BLaER1 treated with 17β-estradiol and CSF1 and Interleukin-3, amounts not matched to agents 10 nM and 100 nM (cell line): ENCODE measurements around the gene XPC.

Experiments
- H3K27ac ChIP-seq, 11 experiments: shearing (Covaris generic); formaldehyde crosslinking; 2 replicates each; pipeline ENCODE4 v1.8.1; 2022
- H3K27me3 ChIP-seq, 11 experiments: shearing (Covaris generic); formaldehyde crosslinking; 2 replicates each; pipeline ENCODE4 v1.8.1; 2022
- H3K36me3 ChIP-seq, 11 experiments: shearing (Covaris generic); formaldehyde crosslinking; 2 replicates each; pipeline ENCODE4 v1.8.1; 2022
- H3K4me1 ChIP-seq, 10 experiments: shearing (Covaris generic); formaldehyde crosslinking; 2 replicates each; pipeline ENCODE4 v1.8.1; 2022
- H3K4me2 ChIP-seq, 11 experiments: shearing (Covaris generic); formaldehyde crosslinking; 2 replicates each; pipeline ENCODE4 v1.8.1; 2022
- H3K4me3 ChIP-seq, 10 experiments: shearing (Covaris generic); formaldehyde crosslinking; 2 replicates each; pipeline ENCODE4 v1.8.1; 2022
- H3K9ac ChIP-seq, 11 experiments: shearing (Covaris generic); formaldehyde crosslinking; 2 replicates each; pipeline ENCODE4 v1.8.1; 2022
- H3K9me3 ChIP-seq, 11 experiments: shearing (Covaris generic); formaldehyde crosslinking; replicated peaks in 1 of 11; 2 replicates each; pipeline ENCODE4 v1.8.1; 2022
- H4K20me1 ChIP-seq, 11 experiments: shearing (Covaris generic); formaldehyde crosslinking; 2 replicates each; pipeline ENCODE4 v1.8.1; 2022
- Cebpa-rat ChIP-seq, 11 experiments: shearing (Covaris generic); IDR thresholded peaks; 2 replicates each; pipeline ENCODE4 v1.8.1; 2022

Gene XPC

DNA sequence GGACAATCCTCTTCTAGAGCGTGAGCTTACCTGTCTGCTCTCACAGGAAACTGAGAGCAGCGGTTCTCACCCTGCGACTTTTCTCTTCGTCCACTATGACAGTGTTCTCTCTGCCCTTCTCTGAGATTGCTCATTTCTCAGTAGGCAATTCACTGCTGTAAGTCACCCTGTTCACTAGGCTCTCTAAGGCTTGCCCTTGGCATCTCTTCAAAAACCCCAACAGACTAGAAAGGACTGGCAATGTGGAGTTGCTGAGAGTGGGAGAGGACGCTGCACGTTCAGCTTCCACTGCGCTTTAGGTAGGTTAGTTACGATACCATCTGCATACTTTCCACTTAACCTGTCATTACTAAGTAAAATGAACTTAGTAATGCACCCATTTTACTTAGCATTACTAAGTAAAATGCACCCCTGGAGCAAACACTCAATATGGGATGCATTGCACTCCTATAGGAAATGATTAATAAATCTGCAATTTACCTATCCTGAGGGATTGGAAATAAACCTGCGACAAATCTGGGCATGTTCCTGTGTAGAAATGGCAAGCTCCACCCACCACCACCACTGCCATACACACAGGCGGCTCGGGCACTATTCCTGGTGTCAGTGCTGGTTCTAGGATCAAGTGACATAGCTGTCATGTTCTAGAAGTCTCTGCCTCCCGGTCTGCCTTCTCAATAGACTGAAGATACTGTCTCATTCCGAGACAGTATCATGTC lies 21.4 kb downstream of the XPC start:
- H3K4me3 ChIP-seq, result no peak overlapping the region
- H3K27ac ChIP-seq, result no peak overlapping the region
- no peak overlapping the region for H3K4me2 ChIP-seq
- TF ChIP-seq Cebpa-rat (IDR thresholded peaks at IDR 0.05), result no peak
- no peak overlapping the region for H3K9ac ChIP-seq
- peaks cover 0 to 37% (median 9%) of the 10 kb centered on the region in 11 experiments; a peak in 13 of 22 replicates for H4K20me1 ChIP-seq
- peaks cover 73 to 91% (median 82%) of the 10 kb centered on the region in 11 experiments for H3K36me3 ChIP-seq
- H3K27me3 ChIP-seq, result no peaks in the 10 kb centered on the region
- H3K9me3 ChIP-seq, result peaks cover 11 to 15% (median 13%) of the 10 kb centered on the region in 11 experiments
- H3K4me1 ChIP-seq, result peaks cover 15 to 31% (median 27%) of the 10 kb centered on the region in 10 experiments

DNA sequence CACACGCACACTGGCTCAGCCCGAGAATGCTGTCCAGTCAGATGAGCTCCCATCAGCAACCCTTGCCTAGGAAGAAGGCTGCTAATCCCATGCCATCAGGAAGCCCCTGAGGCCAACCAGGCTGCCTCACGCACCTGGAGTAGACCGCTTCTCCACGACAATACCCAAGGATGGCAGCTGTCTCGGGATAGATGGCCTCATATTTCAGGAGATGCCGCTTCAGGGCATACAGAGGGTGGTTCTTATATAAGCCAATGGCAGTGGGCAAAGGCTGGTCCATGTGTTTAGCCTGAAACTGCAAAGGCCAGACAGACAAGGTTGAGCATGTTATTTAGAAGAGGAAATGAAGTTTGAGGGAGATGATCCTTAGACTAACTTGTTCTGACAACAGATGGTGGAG lies 22.2 kb downstream of the XPC start:
- no peaks in the 10 kb centered on the region for H3K27me3 ChIP-seq
- TF ChIP-seq Cebpa-rat (IDR thresholded peaks at IDR 0.05), result no peak
- peak overlapping the region in 1 of 11 experiments; percentile 3; a peak in 1 of 22 replicates for H3K27ac ChIP-seq
- H3K36me3 ChIP-seq, result peaks cover 65 to 89% (median 76%) of the 10 kb centered on the region in 11 experiments
- H3K9me3 ChIP-seq, result peaks cover 3 to 7% (median 5%) of the 10 kb centered on the region in 11 experiments; a peak in 21 of 22 replicates
- H3K4me3 ChIP-seq, result no peak overlapping the region
- no peak overlapping the region for H3K9ac ChIP-seq
- H4K20me1 ChIP-seq, result peaks cover 0 to 45% (median 10%) of the 10 kb centered on the region in 11 experiments; a peak in 13 of 22 replicates
- H3K4me1 ChIP-seq, result peaks cover 23 to 39% (median 34%) of the 10 kb centered on the region in 10 experiments
- H3K4me2 ChIP-seq, result peak overlapping the region in 2 of 11 experiments; percentile 68 to 70; a peak in 2 of 22 replicates

GRCh38 chr3:14154895-14155440 lies 23.4 kb downstream of the XPC start:
- Histone ChIP-seq H3K4me1 (peaks cover 23 to 48% (median 34%) of the 10 kb centered on the region in 10 experiments), H3K9ac (no peak overlapping the region), H4K20me1 (peaks cover 0 to 56% (median 11%) of the 10 kb centered on the region in 11 experiments; a peak in 15 of 22 replicates), H3K27ac (peak overlapping the region in 8 of 11 experiments; percentile 0 to 61 (median 48); a peak in 12 of 22 replicates), H3K36me3 (peaks cover 56 to 88% (median 71%) of the 10 kb centered on the region in 11 experiments), H3K27me3 (no peaks in the 10 kb centered on the region), H3K4me3 (no peak overlapping the region), H3K4me2 (peak overlapping the region; percentile 53 to 78 (median 68)), H3K9me3 (no peaks in the 10 kb centered on the region)
- TF ChIP-seq Cebpa-rat (IDR thresholded peaks at IDR 0.05), result no peak

DNA sequence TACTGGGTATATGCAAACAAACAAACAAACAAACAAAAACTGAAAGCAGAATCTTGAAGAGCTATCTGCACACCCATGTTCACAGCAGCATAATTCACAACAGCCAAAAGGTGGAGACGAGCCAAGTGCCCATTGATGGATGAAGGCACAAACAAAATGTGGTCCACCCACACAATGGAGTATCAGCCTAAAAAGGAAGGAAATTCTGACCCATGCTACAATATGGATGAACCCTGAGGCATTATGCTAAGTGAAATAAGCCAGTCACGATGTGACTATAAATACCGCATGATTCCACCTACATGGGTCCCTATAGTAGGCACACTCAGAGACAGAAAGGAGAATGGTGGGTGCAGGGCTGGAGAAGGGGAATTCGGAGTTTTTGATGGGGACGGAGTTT lies 24.1 kb downstream of the XPC start:
- Histone ChIP-seq H3K27me3 (no peaks in the 10 kb centered on the region), H3K4me2 (peak overlapping the region in 10 of 11 experiments; percentile 15 to 76 (median 65); a peak in 18 of 22 replicates), H3K4me1 (peaks cover 23 to 49% (median 34%) of the 10 kb centered on the region in 10 experiments), H4K20me1 (peaks cover 0 to 58% (median 11%) of the 10 kb centered on the region in 11 experiments; a peak in 15 of 22 replicates), H3K36me3 (peaks cover 49 to 82% (median 64%) of the 10 kb centered on the region in 11 experiments), H3K27ac (peak overlapping the region in 1 of 11 experiments; percentile 55; a peak in 1 of 22 replicates), H3K9ac (no peak overlapping the region), H3K9me3 (no peaks in the 10 kb centered on the region), H3K4me3 (no peak overlapping the region)
- no peak for TF ChIP-seq Cebpa-rat (IDR thresholded peaks at IDR 0.05)

DNA sequence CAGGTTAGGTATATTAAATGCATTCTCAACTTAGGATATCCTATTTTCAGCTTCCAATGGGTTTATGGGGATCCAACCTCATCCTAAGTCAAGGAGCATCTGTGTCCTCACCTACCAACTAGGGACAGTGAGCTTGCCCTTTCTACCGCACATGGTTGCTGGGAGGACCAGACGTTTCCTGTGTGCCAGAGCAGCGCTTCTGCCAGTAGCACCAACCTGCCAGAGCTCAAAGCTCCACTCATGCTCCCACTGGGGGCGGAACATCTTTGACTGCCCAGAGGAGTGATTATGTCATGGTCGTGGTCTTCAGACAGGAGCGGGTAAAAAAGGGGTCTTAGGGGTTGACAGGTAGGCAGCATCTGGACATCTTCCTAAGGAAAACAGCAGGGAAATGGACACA lies 24.7 kb downstream of the XPC start:
- Histone ChIP-seq H3K27me3 (no peaks in the 10 kb centered on the region), H3K4me2 (peak overlapping the region in 8 of 11 experiments; percentile 53 to 76 (median 69); a peak in 10 of 22 replicates), H3K4me1 (peaks cover 23 to 49% (median 34%) of the 10 kb centered on the region in 10 experiments), H3K9me3 (no peaks in the 10 kb centered on the region), H3K36me3 (peaks cover 44 to 77% (median 61%) of the 10 kb centered on the region in 11 experiments), H4K20me1 (peaks cover 0 to 58% (median 11%) of the 10 kb centered on the region in 11 experiments; a peak in 15 of 22 replicates), H3K9ac (no peak overlapping the region), H3K4me3 (no peak overlapping the region), H3K27ac (no peak overlapping the region)
- no peak for TF ChIP-seq Cebpa-rat (IDR thresholded peaks at IDR 0.05)

DNA sequence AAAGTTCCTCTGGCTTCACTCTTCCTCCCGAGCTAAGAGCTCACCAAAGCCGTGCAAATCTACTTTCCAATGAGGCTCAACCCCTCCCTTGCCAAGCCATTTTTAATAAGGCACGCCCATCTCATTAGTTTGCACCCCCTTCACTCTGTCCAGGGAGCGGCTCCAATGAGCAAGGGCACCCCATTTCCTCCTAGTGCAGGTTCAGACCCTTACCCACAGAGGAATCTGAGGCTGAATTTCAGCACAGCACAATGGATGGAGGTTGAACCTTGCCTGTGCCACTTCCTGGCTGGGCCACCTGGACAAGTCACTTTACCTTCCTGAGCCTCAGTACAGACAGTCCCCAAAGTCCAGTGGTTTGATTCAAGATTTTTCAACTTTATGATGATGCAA lies 25.4 kb downstream of the XPC start:
- Histone ChIP-seq H3K4me3 (no peak overlapping the region), H3K27ac (no peak overlapping the region), H3K9ac (no peak overlapping the region), H3K36me3 (peaks cover 38 to 77% (median 60%) of the 10 kb centered on the region in 11 experiments), H3K27me3 (no peaks in the 10 kb centered on the region), H4K20me1 (peaks cover 0 to 58% (median 11%) of the 10 kb centered on the region in 11 experiments; a peak in 15 of 22 replicates), H3K9me3 (no peaks in the 10 kb centered on the region), H3K4me2 (no peak overlapping the region), H3K4me1 (peaks cover 23 to 52% (median 36%) of the 10 kb centered on the region in 10 experiments)
- TF ChIP-seq Cebpa-rat (IDR thresholded peaks at IDR 0.05), result no peak

DNA sequence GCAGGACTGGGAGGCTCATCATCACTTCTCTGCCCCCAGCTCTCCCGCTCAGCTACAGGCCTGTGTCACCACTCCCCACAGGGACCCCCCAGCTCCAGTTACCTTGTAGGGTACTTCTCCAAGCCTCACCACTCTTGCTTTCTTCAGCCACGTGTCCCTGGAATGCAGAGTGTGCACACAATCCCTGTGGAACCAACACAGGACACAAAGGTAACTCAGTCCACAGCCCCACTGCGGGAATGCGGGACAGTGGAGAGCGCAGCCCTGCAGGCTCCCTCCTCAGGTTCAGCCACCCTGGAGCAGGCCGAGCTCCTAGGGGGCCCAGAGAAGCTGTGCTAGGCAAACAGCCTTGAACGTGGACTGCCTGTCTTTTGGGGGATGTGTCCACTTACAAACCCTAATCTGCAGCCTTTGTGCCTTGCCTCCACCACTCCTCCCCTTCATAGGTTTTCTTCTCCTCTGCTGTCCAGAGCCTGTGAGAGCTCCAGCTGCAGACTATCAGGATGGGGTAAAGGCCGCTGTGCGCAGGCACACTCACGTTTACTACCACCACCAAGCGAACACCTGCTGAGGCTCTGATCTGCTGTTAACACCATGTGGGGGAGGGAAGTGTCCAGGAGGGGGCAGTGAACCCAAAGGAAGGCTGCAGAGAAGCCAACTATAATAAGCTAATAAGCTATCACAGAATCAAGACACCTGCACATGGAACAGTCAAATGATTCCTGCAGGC lies 26.0 kb downstream of the XPC start:
- no peak overlapping the region for H3K4me3 ChIP-seq
- peaks cover 0 to 58% (median 11%) of the 10 kb centered on the region in 11 experiments; a peak in 15 of 22 replicates for H4K20me1 ChIP-seq
- H3K27ac ChIP-seq, result no peak overlapping the region
- peak overlapping the region in 4 of 11 experiments; percentile 14 to 49 (median 40); a peak in 3 of 22 replicates for H3K4me2 ChIP-seq
- no peaks in the 10 kb centered on the region for H3K27me3 ChIP-seq
- peaks cover 35 to 77% (median 56%) of the 10 kb centered on the region in 11 experiments for H3K36me3 ChIP-seq
- no peak overlapping the region for H3K9ac ChIP-seq
- H3K4me1 ChIP-seq, result peaks cover 23 to 58% (median 37%) of the 10 kb centered on the region in 10 experiments
- no peak for TF ChIP-seq Cebpa-rat (IDR thresholded peaks at IDR 0.05)
- H3K9me3 ChIP-seq, result no peaks in the 10 kb centered on the region

- H3K4me2 ChIP-seq, result peak overlapping the region in 8 of 11 experiments; percentile 14 to 60 (median 37); a peak in 18 of 22 replicates
- no peaks in the 10 kb centered on the region for H3K9me3 ChIP-seq
- peaks cover 23 to 66% (median 44%) of the 10 kb centered on the region in 10 experiments for H3K4me1 ChIP-seq
- no peaks in the 10 kb centered on the region for H3K27me3 ChIP-seq
- no peak overlapping the region for H3K27ac ChIP-seq
- no peak overlapping the region for H3K4me3 ChIP-seq
- TF ChIP-seq Cebpa-rat (IDR thresholded peaks at IDR 0.05), result no peak
- peak overlapping the region in 1 of 11 experiments; percentile 7; a peak in 1 of 22 replicates for H3K9ac ChIP-seq
- peaks cover 34 to 77% (median 53%) of the 10 kb centered on the region in 11 experiments for H3K36me3 ChIP-seq
- H4K20me1 ChIP-seq, result peaks cover 0 to 55% (median 11%) of the 10 kb centered on the region in 11 experiments; a peak in 15 of 22 replicates
These were observed 26.8 kb downstream of the XPC start for GRCh38 chr3:14151471-14152083.
